Lower lobe of right lung (tissue), 2 donors: ENCODE measurements around the gene TMEM134. TPM values are rescaled to one million over a fixed set of nuclear protein-coding genes. Genes with fewer than 3 reads are reported as not detected.
A peak's percentile ranks its signal among the peaks of the same experiment; 100 is the strongest.

ENCODE experiments used
- ATAC-seq, 2 donors: fragments of 200-7000 bp; cut with Tn5 transposase; one replicate each; pipeline ENCODE4 v1.9.1; 2020 to 2022; ENCODE audit warnings: mild to moderate bottlenecking in 2 of 2, moderate library complexity in 2 of 2
- DNase-seq: peaks from one replicate; pipeline ENCODE4 v3.0.0-alpha.2; 2020
- H3K27ac ChIP-seq: fragments of 200-600 bp; one replicate; pipeline ENCODE4 v1.8.0; 2022
- H3K27me3 ChIP-seq: fragments of 200-600 bp; one replicate; pipeline ENCODE4 v1.8.0; 2022; ENCODE audit warnings: low read depth
- H3K36me3 ChIP-seq: fragments of 200-600 bp; one replicate; pipeline ENCODE4 v1.8.0; 2022; ENCODE audit warnings: mild to moderate bottlenecking
- H3K4me1 ChIP-seq: fragments of 200-600 bp; one replicate; pipeline ENCODE4 v1.8.0; 2022
- H3K4me3 ChIP-seq: fragments of 200-600 bp; one replicate; pipeline ENCODE4 v1.8.0; 2022; ENCODE audit warnings: mild to moderate bottlenecking
- H3K9me3 ChIP-seq: fragments of 200-600 bp; one replicate; pipeline ENCODE4 v1.8.0; 2022
- intact Hi-C: fragments of 100-400 bp; cut with DNase I; formaldehyde crosslinking; loops from one replicate; pipeline ENCODE4 v1.11.0; 2022
- total RNA-seq: library from RNA; stranded (reverse); fragmentation: NEBNext Ultra II Directional; extraction: Animal tissue kit (Norgen Biotek cat#: 25700); gene quantifications from one replicate; pipeline ENCODE4 v1.2.1, GENCODE V29; 2021
- TF ChIP-seq, protein P1 (sequence below): fragments of 200-600 bp; IDR thresholded peaks from one replicate; pipeline ENCODE4 v1.8.0; 2022; ENCODE audit warnings: antibody characterized with exemption, mild to moderate bottlenecking
- donor health status: DM: no; HTN: yes; CAD: no; lungs with severe emphysema.

TMEM134 gene
- total RNA-seq, 1 donor from 2014 or later = 49.1 TPM

DNA sequence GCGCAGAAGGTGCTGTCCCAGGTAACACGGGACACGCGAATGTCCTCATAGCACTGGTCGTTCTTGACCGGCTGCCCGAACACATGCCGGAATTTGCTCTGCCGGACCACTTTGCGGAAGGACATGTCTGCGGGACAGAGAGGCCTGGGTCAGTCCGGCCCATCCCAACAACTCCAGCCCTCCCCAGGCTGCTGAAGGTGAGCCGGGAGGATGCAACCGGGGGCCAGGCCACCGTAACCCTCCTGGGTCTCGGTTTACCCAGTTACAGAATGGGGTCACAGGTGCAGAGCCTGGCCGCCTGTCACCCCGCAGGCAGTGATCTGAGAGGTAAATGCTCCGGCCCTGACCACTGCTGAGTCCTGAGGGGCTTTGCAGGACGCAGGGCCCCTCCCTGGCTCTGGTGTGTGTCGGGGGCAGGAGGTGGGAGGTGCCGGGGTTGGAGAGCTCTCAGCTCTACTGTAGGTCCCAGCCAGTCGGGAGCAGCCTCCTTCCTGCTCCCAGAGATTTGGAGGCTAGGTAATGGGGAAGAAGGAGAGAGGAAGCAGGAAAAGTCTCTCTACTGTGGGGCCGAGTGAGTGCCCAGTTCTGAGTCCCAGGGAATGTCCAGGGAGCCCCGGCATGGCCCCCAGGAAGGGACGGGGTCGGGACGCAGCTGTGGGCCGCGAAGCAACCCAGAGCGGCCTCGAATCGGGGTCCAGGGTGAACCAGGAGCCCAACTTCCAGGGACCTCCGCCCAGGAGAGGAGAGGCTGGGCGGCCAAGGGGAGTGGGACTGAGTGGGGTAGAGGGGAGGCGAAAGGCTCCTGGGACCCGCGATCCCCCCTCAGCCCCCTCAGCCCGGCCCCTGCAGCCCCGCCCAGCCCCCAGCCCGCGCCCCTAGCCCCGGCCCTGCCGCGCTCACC lies 26.3 kb downstream of the TMEM134 start:
- TF ChIP-seq, protein P1, sequence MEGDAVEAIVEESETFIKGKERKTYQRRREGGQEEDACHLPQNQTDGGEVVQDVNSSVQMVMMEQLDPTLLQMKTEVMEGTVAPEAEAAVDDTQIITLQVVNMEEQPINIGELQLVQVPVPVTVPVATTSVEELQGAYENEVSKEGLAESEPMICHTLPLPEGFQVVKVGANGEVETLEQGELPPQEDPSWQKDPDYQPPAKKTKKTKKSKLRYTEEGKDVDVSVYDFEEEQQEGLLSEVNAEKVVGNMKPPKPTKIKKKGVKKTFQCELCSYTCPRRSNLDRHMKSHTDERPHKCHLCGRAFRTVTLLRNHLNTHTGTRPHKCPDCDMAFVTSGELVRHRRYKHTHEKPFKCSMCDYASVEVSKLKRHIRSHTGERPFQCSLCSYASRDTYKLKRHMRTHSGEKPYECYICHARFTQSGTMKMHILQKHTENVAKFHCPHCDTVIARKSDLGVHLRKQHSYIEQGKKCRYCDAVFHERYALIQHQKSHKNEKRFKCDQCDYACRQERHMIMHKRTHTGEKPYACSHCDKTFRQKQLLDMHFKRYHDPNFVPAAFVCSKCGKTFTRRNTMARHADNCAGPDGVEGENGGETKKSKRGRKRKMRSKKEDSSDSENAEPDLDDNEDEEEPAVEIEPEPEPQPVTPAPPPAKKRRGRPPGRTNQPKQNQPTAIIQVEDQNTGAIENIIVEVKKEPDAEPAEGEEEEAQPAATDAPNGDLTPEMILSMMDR = no peak
- peak overlapping the region; percentile 82 for H3K4me3 ChIP-seq
- peaks cover 47% of the 10 kb centered on the region for H3K36me3 ChIP-seq
- DNase-seq (no peak), ATAC-seq (peak in 1 of 2 donors; percentile 2)
- no peaks in the 10 kb centered on the region for H3K9me3 ChIP-seq
- intact Hi-C loops = no loop called here
- peaks cover 49% of the 10 kb centered on the region for H3K4me1 ChIP-seq
- H3K27ac ChIP-seq = peak overlapping the region; percentile 93
- H3K27me3 ChIP-seq = no peaks in the 10 kb centered on the region

DNA sequence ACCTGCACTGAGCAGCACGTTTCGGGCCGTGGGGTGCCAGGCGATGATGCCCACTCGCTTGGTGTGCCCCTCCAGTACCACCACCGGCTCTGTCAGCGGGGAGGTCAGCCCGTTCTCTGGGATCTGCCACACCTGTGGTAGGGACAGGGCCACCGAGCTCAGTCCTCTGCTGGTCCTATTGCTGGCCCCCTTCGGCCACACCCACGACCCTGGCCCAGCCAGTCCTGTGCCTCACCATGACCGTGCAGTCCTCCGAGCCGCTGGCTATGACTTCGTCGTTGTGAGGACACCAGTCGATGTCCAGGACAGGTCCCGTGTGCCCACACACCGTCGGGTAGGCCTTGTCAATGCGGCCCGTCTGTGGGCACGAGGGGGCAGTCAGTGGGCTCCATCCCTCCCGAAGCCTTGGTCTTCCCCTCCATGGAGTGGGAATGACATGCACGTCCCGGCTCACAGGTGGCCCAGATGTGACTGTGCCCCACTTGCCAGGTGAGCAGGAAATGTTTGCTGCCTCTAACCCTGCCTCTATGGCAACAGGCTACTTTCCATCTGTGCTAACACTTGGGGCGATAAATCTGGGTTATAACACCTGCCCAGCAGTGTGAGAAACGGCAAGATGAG lies 27.2 kb downstream of the TMEM134 start:
- H3K27ac ChIP-seq = no peak overlapping the region
- TF ChIP-seq, protein P1 = no peak
- peaks cover 52% of the 10 kb centered on the region for H3K36me3 ChIP-seq
- intact Hi-C loops = no loop called here
- peaks cover 49% of the 10 kb centered on the region for H3K4me1 ChIP-seq
- DNase-seq (no peak), ATAC-seq (no peak)
- no peaks in the 10 kb centered on the region for H3K9me3 ChIP-seq
- H3K27me3 ChIP-seq = no peaks in the 10 kb centered on the region
- peak overlapping the region; percentile 82 for H3K4me3 ChIP-seq

DNA sequence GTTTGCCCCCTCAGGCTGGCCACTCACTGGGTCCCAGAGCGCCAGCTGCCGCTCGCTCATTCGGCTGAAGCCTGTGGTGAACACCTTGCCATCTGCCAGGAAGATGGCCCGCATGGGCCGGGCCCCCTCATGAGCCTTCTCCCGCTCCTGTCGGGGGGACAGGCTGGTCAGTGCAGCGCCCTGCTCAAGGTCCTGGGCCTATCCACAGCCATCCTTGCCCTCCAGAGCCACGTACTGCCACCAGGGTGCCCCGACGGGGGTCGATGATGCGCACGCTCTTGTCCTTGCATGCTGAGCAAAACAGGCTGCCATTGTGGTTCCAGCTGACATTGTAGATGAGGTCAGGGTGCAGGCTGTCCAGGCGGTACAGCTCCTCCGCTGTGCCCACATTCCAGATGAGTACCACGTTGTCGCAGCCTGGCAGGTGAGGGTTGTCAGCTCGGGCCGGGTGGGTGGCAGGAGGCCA lies 27.9 kb downstream of the TMEM134 start:
- DNase-seq (no peak), ATAC-seq (no peak)
- Histone ChIP-seq H3K27me3 (no peaks in the 10 kb centered on the region), H3K36me3 (peaks cover 53% of the 10 kb centered on the region), H3K9me3 (no peaks in the 10 kb centered on the region), H3K4me1 (peaks cover 49% of the 10 kb centered on the region), H3K4me3 (no peak overlapping the region), H3K27ac (no peak overlapping the region)
- TF ChIP-seq, protein P1 = no peak
- intact Hi-C loops = no loop called here

GRCh38 chr11:67440229-67441097 lies 28.6 kb downstream of the TMEM134 start:
- intact Hi-C loops = no loop called here
- Histone ChIP-seq H3K27me3 (no peaks in the 10 kb centered on the region), H3K27ac (peak overlapping the region; percentile 53), H3K9me3 (no peaks in the 10 kb centered on the region), H3K4me3 (no peak overlapping the region), H3K4me1 (peaks cover 49% of the 10 kb centered on the region), H3K36me3 (peaks cover 60% of the 10 kb centered on the region)
- TF ChIP-seq, protein P1 = no peak
- DNase-seq (no peak), ATAC-seq (no peak)
